ENCODE measurements around the gene ZEB1. TPM values are rescaled to one million over a fixed set of nuclear protein-coding genes. Genes with fewer than 3 reads are reported as not detected.

ZEB1 gene
- total RNA-seq, result 76.9 TPM

DNA sequence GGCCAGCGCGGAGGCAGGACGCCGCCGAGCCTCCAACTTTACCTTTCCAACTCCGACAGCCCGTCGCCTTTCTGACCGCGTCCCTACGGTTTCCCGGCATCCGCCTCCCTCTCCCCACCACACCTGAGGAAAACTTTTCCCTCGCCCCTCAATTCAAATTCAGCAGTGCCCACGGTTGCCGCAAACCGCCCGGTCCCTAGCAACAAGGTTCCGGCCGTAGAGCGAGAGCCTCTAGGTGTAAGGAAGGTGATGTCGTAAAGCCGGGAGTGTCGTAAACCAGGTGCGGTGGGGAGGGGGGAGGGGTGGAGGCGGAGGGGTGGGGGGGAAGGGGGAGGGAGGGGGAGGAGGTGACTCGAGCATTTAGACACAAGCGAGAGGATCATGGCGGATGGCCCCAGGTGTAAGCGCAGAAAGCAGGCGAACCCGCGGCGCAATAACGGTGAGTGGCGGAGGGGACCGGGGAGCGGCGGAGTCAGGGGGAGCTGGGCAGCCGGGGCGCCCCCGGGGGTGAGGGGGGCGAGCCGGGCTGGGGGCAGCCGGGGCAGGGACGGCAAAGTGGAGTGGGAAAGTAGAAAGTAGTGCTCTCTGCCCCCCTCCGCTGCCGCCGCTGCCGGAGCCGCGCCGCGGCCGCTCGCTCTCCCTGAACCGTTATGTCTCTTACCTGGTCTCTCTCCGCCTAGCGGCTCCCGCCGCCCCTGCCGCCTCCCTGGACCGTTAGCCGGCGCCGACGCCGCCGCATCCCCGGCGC, at the start of gene ZEB1:
ZEB1 (plus strand) TSS at position 363 of the 748 bp plus-strand sequence; CDS start at position 382, 19 bp downstream.
- DNase-seq, result peak; percentile 68

DNA sequence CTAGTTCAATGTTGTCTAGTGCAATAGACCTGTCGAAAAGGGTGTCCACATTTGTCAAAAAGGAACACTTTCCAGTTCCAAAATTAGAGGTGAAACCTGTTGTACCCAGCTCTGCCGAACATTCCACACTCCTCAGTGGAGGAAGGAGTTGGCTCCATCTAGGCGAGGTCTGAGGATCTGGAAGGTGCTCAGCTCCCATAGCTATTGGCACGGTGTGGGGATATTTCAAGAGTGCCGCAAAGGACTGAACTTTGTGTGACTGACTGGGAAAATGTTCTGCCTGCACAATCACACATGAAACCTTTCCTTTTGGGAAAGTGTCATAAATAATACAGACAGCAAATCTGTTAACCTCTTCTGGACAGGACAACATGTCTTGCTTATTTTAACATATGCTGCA, 48.1 kb upstream of the ZEB1 start:
- no peak for DNase-seq

DNA sequence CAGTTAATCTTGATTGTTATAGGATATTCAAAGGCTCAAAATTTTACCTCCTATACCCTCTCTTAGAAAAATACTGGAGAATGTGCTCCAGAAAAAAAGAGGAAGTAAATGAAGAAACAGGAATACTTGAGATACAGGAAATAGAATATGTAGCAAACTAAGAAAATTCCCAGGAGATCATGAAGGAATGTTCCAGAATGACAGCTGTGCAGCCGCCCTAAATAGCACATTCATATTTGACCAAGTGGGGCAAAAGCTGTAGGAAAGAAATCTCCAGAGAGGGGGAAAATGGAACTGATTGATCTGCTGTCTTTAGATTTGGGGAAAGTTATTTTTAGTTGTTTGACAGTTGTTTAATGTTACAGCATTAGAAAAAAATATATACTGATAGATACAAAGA, 46.2 kb upstream of the ZEB1 start:
- DNase-seq, result no peak

DNA sequence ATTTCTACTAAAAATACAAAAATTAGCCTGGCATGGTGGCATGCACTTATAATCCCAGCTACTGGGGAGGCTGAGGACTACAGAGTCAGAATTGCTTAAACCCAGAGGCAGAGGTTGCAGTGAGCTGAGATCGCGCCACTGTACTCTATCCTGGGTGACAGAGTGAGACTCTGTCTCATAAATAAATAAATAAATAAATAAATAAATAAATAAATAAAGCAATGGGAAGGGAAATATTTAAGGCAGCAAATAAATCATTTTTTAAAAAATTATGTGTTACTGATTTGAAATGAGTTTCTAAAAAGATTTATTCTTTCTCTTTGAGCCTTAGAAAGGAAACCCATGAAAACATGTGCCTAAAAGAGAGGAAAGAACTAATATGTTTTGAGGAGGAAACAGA, 45.2 kb upstream of the ZEB1 start:
- no peak for DNase-seq

DNA sequence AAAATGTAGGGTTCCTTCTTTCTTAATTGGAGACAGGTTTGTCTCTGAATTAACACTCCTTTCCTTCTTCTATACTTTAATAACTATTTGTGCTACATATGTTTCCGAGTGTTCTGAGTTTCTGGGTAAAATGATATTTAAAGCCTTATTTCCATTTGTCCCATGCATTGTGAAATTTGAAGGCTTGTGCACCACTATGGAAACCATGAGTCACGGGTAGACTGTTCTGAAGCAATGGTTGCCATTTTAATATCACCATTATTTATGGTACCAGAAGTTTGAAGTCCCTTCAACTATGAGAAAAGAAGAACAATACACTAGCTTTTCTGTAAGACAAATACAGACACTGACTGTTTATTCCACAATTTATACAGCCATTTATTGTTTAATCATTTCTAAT, 44.7 kb upstream of the ZEB1 start:
- DNase-seq, result no peak

DNA sequence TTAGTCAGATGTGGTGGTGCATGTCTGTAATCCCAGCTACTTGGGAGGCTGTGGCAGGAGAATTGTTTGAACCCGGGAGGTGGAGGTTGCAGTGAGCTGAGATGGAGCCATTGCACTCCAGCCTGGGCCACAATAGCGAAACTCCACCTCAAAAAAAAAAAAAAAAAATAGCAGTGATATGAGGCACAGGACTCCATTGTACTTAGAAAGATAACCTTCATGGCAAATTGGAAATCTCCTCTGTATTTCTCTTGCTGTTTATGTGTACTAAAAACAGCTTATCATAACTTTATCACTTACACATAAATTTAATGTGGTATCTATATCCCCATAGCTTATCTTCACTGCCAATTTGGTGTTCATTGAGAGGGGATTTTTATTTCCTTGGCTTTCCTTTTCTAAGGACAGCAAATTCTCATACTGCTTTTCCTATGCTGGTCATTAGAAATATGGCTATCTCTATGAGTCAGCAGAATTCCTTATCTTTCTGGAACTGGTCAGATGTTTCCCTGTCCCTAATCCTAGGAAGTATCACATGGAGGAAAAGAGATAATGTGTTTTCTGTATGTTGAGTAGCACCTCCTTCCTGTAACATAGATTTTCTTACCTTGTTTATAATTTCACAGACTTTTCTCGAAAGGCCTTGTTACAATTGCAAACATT, 40.6 kb upstream of the ZEB1 start:
- DNase-seq, result no peak

DNA sequence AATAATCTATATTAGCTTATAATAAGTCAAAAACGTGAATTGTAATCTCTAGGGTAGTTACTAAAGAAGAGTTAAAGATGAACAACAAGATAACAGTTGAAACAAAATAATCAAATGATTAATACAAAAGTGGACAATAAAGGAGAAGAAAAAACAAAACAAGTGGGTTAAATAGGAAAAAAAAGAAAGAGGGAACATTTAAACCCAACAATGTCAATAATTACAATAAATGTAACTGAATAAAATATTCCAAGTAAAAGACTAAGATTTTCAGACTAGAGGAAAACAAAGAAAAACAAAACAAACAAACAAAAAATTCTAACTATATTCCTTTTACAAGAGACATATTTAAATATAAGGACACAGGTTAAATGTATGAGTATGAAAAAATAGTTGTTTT, 38.0 kb upstream of the ZEB1 start:
- DNase-seq, result no peak

DNA sequence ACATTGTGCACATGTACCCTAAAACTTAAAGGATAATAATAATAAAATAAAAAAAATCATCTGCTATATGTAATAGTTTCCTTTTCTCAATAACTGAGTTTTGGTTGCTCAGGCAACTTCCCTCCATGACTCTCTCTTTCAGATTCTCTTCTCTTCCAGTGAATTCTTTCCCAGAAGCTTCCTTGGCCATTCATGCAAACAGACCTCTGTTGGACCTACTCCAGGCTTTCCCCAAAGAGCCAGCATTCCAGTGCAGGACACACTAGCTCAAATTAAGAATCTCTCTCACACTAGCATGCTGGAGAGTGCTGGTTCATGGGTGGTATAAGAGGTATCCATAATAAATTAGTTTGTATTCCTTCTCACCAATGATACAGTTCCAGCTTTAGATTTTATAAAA, 31.0 kb upstream of the ZEB1 start:
- no peak for DNase-seq

DNA sequence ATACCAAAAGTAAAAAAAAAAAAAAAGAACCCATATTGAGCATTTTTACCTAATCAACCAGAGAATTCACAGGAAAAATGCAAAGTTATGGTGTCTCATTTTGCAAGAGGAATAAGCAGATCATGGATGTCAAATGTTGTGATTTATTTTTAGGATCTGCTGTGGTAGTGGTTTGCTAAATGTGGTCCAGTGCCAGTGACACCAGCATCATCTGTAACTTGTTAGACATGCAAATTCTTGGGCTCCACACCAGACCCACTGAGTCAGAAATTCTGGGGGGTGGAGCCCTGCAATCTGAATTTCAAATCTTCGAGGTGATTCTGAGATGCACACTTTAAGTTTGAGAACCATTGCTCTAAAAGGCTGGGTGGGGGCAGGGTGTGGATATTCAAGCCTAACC, 30.1 kb upstream of the ZEB1 start:
- no peak for DNase-seq

DNA sequence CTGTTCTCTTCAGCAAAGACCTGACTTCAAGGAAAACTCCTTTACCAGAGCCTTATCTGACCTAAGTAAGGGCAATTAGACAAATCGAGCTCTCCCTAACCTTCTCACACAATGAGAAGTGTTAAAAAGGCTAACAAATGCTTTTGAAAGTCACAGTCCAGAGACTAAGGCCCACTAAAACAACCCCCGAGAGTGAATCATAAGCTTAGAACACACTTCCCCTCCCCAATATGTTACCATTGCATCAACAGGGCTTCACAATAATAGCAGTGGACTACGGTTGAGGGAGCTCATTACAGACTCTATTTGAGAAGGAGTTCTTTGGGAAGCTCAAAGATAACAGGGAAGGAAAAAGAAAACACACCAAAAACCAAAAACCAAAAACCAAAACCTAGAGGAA, 28.6 kb upstream of the ZEB1 start:
- DNase-seq, result no peak

DNA sequence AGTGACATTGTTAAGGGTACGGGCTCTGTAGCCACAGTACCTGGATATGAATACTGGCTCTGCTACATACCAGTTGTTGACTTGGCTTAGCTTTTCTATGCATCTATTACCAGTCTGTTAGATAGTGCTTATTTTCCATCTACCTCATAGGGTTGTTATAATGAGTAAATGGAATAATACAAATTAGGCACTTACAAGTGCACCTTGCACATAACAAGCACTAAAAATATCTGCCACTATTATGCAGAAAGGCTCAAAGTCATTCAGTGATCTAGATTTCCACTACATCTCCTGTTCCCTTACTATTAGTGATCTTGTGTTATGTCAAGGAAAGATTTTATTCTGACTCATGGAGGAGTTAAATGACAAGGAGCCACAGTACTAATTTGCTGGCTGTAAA, 27.9 kb upstream of the ZEB1 start:
- DNase-seq, result no peak

DNA sequence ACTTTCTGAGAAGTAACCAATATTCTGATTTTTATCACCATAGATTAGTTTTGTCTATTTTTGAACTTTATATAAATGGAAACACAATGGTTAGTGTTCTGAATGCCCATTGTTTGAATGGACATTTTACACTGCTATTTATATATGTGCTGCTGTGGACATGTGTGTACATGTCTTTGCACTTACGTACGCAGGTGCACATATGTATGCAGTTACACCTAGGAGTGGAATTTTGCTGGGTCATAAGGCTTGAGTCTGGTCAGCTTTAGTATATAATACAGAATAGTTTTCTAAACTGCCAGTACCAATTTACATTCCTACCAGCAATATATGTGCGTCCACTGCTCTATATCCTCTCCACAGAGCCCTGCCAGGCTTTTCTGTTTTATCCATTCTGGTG, 24.5 kb upstream of the ZEB1 start:
- no peak for DNase-seq

DNA sequence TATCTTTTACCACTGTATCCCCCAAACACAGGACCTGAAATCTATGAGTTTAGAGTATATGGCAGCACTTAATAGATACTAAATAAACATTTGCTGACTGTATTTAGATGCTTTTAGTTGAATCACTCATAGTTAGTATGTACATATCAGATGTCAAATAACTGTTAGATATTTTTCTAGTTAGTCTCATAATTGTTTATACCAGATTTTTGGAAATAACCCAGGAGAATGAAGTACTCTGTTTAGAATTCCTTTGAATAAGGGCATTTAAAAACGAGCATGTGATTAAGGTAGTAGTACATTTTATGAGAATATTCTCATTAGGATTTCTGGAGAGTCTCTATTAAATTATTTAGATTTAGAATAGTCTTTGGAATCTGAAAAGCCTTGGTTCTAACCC, 22.3 kb upstream of the ZEB1 start:
- DNase-seq, result no peak

DNA sequence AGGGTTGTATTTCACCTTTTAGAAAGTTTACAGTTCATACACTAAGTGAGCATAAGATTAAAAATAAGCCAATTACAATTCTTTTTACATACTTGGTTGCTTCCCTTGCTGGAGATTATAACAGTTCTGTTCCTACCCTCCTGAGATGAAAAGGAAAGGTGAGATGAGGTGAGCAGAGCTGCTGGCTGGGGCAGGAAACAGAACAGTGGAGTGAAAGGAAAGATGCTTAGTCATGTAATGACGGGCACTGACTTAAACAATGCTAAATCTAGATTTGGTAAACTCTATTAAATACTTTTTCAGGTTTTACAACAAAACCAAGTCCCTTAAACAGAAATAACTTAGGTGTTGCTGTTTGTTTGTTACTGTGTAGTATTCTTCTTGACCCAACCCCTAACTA, 19.9 kb upstream of the ZEB1 start:
- no peak for DNase-seq

DNA sequence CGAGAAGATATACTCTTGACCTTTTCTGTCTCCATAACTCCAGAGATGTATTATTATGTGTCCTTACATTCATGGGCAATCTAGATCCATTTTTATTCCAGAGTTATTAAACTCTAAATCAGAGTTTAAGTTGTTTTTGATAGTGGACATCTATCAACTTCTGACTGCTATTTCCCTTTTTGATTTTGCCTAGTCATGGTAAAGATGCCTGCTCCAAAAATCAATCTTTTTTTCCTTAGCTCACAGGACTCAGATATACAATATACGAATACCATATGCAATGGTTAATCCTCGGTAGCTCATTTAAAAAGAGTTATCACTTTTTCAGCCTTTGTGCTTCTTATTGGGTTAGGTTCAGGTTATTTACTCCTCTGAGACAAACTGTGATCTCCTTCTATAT, 15.8 kb upstream of the ZEB1 start:
- DNase-seq, result no peak

DNA sequence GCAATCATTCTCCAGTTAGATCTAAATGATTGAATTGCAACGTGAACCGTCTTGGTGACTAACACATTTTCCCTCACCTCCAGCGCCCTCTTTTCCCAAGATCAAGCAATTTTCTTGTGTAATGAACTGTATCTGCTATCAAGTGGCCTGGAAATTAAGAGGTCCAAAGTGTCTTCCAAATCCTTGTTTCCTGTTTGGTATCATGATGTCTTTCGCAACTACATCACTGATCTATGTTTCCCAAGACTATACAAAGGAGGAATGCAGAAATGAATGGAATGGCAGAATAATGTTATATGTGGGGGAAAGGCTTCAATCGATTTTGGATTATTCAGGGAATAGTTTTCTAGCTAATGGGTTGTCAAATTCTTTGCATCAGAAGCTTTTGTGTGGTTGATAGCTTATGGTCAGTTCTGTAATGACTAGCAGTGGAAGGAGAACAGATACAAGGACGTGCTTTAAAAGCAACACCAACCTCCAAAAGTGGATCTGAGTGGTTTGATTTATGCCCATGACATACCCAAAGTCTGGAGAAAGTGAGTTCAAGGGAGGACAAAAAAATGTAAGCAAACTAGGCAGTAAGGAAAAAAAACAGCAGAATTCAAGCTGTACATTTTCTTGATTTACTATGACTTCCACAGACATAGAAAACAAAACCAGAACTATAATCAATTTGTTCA, 14.6 kb upstream of the ZEB1 start:
- no peak for DNase-seq

DNA sequence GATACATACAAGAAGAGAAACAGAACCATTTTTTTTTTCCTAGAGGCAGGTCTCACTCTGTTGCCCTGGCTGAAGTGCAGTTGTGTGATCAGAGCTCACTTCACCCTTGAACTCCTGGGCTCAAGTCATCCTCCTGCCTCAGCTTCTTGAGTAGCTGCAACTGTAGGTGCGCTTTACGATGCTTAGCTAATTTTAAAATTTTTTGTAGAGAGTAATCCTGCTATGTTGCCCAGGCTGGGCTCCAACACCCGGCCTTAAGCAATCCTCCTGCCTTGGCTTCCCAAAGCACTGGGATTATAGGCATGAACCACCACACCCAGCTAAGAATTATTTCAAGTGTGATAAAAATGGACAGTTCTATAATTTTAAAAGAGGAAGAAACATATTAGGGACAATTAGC, 5.6 kb upstream of the ZEB1 start:
- DNase-seq, result no peak

DNA sequence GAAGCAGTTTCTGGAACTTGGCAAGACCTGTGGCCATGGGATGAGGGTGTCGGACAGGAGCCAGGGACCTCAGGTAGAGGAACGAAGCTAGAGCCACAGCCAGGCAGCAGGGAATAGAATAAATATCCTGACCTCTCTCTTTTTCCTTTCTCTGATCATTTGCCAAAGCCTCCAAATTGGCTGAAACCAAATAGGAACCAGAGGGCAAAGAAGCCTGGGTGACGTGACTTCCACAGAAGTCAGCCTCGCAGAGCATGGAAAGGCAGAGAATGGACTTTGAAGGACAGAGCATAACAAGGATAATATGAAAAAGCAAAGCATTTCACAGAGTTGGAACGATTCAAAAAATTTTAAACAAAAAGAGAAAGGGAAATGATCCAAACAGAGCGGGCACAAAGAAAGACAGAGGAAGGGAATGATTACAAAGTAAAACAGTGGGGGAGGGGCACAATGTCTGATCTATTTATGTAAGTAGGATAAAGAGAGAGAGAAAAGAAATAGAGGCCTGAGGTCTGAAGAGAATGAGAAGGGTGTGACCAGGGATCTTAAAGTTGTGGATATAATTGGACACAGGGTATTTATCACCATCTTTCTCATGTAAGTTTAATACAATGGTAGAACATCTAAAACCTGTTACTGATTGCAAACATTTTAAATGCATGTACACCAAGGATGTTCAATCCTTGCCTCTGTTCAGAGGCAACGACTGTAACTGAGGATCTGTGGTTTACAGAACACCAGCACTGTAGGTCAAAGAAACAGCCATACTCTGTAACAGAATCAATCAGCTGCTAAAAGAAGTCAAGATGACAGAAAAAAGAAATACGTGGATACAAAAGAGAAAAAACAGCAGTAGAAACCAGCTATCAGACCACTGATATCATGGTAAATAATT, 4.5 kb upstream of the ZEB1 start:
- DNase-seq, result no peak

DNA sequence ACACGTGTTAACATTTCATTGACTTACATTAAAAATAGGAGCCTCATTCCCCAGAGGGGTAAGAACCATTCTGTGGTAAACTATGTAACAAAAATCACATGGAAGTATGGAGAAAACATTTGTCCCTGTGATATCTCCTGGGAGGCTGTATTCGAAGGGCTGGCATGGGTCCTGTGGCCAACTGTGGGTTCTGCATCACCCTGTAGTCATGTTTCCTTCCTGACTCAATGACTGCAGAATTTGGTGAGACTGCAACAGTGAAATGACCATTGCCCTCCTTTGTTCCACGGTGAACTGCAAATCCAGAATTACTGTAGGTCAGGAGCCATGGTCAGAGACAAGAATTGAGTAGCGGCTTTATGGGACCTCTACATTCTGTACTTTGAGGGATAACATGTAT, 3.6 kb upstream of the ZEB1 start:
- DNase-seq, result no peak

DNA sequence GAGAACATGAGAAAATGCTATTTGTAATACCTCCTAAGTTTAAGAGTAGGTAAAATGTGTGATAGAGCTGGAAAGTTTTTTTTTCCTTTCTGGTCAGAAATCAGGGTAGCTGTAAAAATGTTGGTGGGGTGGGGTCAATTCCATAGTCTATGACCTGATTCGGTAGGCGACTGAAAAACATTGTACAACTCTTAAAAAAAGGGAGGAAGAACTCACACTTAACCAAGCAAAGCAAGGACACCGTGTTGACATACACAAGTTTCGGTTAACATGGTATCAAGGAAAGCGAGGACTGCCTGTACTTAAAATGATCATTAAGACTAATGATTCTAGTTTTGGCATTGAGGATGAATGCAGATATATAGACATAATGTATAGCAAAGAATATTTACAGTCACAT, 1.8 kb upstream of the ZEB1 start:
- DNase-seq, result no peak

DNA sequence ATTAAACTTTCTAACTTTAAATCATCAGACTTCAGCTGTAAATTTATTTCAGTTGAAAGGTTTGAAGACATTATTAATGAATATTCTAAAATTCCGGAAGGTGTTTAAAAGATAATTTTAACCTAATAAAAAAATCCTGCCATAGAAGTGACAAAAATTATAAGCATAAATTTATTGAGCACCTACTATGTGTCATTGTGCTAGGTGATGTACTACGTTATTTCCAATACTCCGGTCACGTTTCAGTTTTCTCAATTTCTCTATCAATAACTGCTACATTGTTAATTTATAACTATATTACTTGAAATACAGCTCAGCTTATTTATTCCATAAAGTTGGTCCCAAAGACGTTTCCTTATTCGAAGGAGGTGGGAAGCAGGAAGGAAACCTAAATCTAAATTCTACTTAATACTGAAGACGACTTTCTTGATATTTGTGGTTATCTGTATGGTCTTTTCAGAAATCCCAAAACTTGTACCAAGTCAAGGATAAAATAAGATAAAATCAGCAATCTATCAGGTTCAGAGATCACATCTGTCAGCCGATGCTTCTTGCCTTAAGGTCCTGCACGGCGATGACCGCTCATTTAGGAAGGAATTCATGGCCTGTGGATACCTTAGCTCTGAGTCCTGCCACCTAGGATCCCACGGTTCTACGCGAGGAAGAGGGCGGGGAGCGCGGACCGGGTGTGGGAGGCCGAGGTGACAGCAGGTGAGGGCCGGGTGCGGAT, 1.2 kb upstream of the ZEB1 start:
- no peak for DNase-seq

DNA sequence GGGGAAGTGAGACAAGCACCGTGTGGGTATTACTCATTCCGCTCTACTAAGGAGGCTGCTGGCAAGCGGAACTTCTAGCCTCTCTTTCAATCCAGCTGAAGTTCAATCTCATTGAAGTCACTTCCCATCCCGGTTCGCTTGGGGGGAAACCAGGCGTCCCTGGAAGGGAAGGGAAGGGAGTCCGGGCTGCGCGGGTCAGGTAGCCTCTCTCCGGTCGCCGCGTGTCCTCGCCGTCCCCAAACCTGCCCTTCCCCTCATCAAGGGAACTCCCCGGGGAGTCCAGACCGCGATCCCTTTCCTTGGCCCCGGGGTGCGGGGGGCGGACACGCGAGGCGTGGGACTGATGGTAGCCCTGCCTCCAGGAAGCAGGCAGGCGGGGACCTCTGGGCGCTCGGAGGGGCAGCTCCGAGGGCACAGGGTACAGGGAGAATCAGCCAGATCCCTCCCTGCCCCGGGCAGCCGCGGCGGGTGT, 598 bp upstream of the ZEB1 start:
- peak; percentile 37 for DNase-seq

Data from occipital lobe (tissue), 2 donors.